Measurements from ENCODE around the gene AKAP8. TPM values are rescaled to one million over a fixed set of nuclear protein-coding genes. Genes with fewer than 3 reads are reported as not detected.

The AKAP8 gene
- total RNA-seq, 4 donors from 2014 or later = 21.6 to 75.2 (median 47.5) TPM

- WGBS, 2 donors (ENCODE audit: low coverage in 1 of 2) = 94 to 100% methylated on average over 1 to 13 of the region's 13 CpGs
- no peaks in the 10 kb centered on the region for H3K9me3 ChIP-seq
- intact Hi-C loops (cut with DNase I; ENCODE audit: low total_unique reads) (no loop called here), in situ Hi-C loops (cut with MboI; ENCODE audit: low pct_ligation_motif_present in 1 of 4, low pct_unique_long_range_greater_than_20kb in 1 of 4, low sequenced_read_pairs in 3 of 4) (loop anchor here in 2 of 4 donors (10.0 kb wide), 1 partner anchor 131 kb away; no protein-coding TSS in a partner anchor)
- no peak for DNase-seq
- H3K4me3 ChIP-seq = no peak overlapping the region
- peaks cover 0 to 14% (median 4%) of the 10 kb centered on the region in 4 donors for H3K4me1 ChIP-seq
- TF ChIP-seq POLR2A (IDR thresholded peaks at IDR 0.05) = no peak
- no peak for TF ChIP-seq POLR2AphosphoS5 (IDR thresholded peaks at IDR 0.05)
- no peak for TF ChIP-seq CTCF (IDR thresholded peaks at IDR 0.05)
- TF ChIP-seq EP300 (IDR thresholded peaks at IDR 0.05; ENCODE audit: low read depth) = no peak
- no peak overlapping the region for H3K27ac ChIP-seq
- H3K36me3 ChIP-seq = peaks cover 0 to 37% (median 22%) of the 10 kb centered on the region in 4 donors
- H3K27me3 ChIP-seq = no peaks in the 10 kb centered on the region
These were observed 44.5 kb upstream of the AKAP8 start for GRCh38 chr19:15424121-15424520.

- Histone ChIP-seq H3K4me3 (no peak overlapping the region), H3K4me1 (peaks cover 0 to 14% (median 4%) of the 10 kb centered on the region in 4 donors), H3K36me3 (peaks cover 0 to 37% (median 22%) of the 10 kb centered on the region in 4 donors), H3K27me3 (no peaks in the 10 kb centered on the region), H3K27ac (no peak overlapping the region), H3K9me3 (no peaks in the 10 kb centered on the region)
- in situ Hi-C loops (cut with MboI; ENCODE audit: low pct_ligation_motif_present in 1 of 4, low pct_unique_long_range_greater_than_20kb in 1 of 4, low sequenced_read_pairs in 3 of 4) = loop anchor here in 2 of 4 donors (10.0 kb wide), 1 partner anchor 132 kb away; no protein-coding TSS in a partner anchor
- no peak for DNase-seq
- intact Hi-C loops (cut with DNase I; ENCODE audit: low total_unique reads) = no loop called here
- WGBS, 2 donors (ENCODE audit: low coverage in 1 of 2) = 95% methylated on average over 6 of the region's 6 CpGs; no CpG with 5 or more reads in 1 of the 2 donors
- TF ChIP-seq CTCF (IDR thresholded peaks at IDR 0.05) (no peak), POLR2A (IDR thresholded peaks at IDR 0.05) (no peak), EP300 (IDR thresholded peaks at IDR 0.05; ENCODE audit: low read depth) (no peak), POLR2AphosphoS5 (IDR thresholded peaks at IDR 0.05) (no peak)
These were observed 43.5 kb upstream of the AKAP8 start for GRCh38 chr19:15423130-15423529.

GRCh38 chr19:15422296-15423075, 42.9 kb upstream of the AKAP8 start:
- DNase-seq = no peak
- Histone ChIP-seq H3K27me3 (no peaks in the 10 kb centered on the region), H3K4me1 (peaks cover 3 to 19% (median 8%) of the 10 kb centered on the region in 4 donors), H3K27ac (peak overlapping the region in 2 of 4 donors; percentile 30 to 35), H3K36me3 (peaks cover 0 to 35% (median 21%) of the 10 kb centered on the region in 4 donors), H3K9me3 (no peaks in the 10 kb centered on the region), H3K4me3 (no peak overlapping the region)
- WGBS, 2 donors (ENCODE audit: low coverage in 1 of 2) = 86% methylated on average over 21 of the region's 22 CpGs; no CpG with 5 or more reads in 1 of the 2 donors
- in situ Hi-C loops (cut with MboI; ENCODE audit: low pct_ligation_motif_present in 1 of 4, low pct_unique_long_range_greater_than_20kb in 1 of 4, low sequenced_read_pairs in 3 of 4) = loop anchor here in 2 of 4 donors (10.0 kb wide), 1 partner anchor 132 kb away; no protein-coding TSS in a partner anchor
- TF ChIP-seq CTCF (IDR thresholded peaks at IDR 0.05) = no peak
- no peak for TF ChIP-seq EP300 (IDR thresholded peaks at IDR 0.05; ENCODE audit: low read depth)
- TF ChIP-seq POLR2A (IDR thresholded peaks at IDR 0.05) = no peak
- TF ChIP-seq POLR2AphosphoS5 (IDR thresholded peaks at IDR 0.05) = no peak
- intact Hi-C loops (cut with DNase I; ENCODE audit: low total_unique reads) = no loop called here

- TF ChIP-seq EP300 (IDR thresholded peaks at IDR 0.05; ENCODE audit: low read depth) (no peak), CTCF (IDR thresholded peaks at IDR 0.05) (no peak), POLR2AphosphoS5 (IDR thresholded peaks at IDR 0.05) (no peak), POLR2A (IDR thresholded peaks at IDR 0.05) (no peak)
- Histone ChIP-seq H3K4me1 (peaks cover 10 to 26% (median 15%) of the 10 kb centered on the region in 4 donors), H3K27me3 (no peaks in the 10 kb centered on the region), H3K27ac (peak overlapping the region in 3 of 4 donors; percentile 23 to 35 (median 30)), H3K36me3 (peaks cover 0 to 32% (median 19%) of the 10 kb centered on the region in 4 donors), H3K9me3 (no peaks in the 10 kb centered on the region), H3K4me3 (no peak overlapping the region)
- intact Hi-C loops (cut with DNase I; ENCODE audit: low total_unique reads) = no loop called here
- no peak for DNase-seq
- in situ Hi-C loops (cut with MboI; ENCODE audit: low pct_ligation_motif_present in 1 of 4, low pct_unique_long_range_greater_than_20kb in 1 of 4, low sequenced_read_pairs in 3 of 4) = loop anchor here in 2 of 4 donors (10.0 kb wide), 1 partner anchor 133 kb away; no protein-coding TSS in a partner anchor
- 74% methylated on average over 15 of the region's 15 CpGs; no CpG with 5 or more reads in 1 of the 2 donors for WGBS, 2 donors (ENCODE audit: low coverage in 1 of 2)
These were observed 42.2 kb upstream of the AKAP8 start for GRCh38 chr19:15421721-15422260.
